GM10248 (cell line): ENCODE results near the gene TIGAR.

Source experiments
- CTCF ChIA-PET: fragments of 300-600 bp; sonication (Branson Sonifier 250); formaldehyde crosslinking; extraction: SDS; loops from one replicate; lab custom pipeline; 2021; ENCODE audit warnings: antibody characterized with exemption; lab: Yijun Ruan, JAX
- POLR2A ChIA-PET: fragments of 350-650 bp; sonication (Branson Sonifier 250); formaldehyde crosslinking; extraction: SDS; loops from one replicate; lab custom pipeline; 2020; ENCODE audit warnings: antibody characterized with exemption; lab: Yijun Ruan, JAX
- DNase-seq: peaks from one replicate; pipeline ENCODE4 v3.0.0; 2012; ENCODE audit errors: extremely low spot score
- CTCF ChIP-seq: IDR thresholded peaks from 2 replicates; pipeline ENCODE4 v1.5.1; 2012; ENCODE audit warnings: mild to moderate bottlenecking, low read depth; ENCODE audit errors: extremely low read depth, missing control alignments, control extremely low read depth

TIGAR gene

GRCh38 chr12:4282103-4282891 is 38.7 kb upstream of the TIGAR start:
- no peak for TF ChIP-seq CTCF
- ChIA-PET CTCF (interaction anchor here (0.7 to 6.5 kb wide), 4 partner anchors 13 to 396 kb away, joined by 3 to 128 read pairs (median 6); no protein-coding TSS in a partner anchor), POLR2A (interaction anchor here (1.0 kb wide), 1 partner anchor 10 kb away, joined by 7 read pairs; no protein-coding TSS in a partner anchor)

GRCh38 chr12:4282892-4283511 is 38.0 kb upstream of the TIGAR start:
- ChIA-PET CTCF (interaction anchor here (0.7 to 2.8 kb wide), 6 partner anchors 9 to 397 kb away, joined by 3 to 7 read pairs (median 4); no protein-coding TSS in a partner anchor), POLR2A (no interaction called here)
- no peak for DNase-seq
- TF ChIP-seq CTCF = no peak

More at GRCh38 chr12:4282103-4282891, 38.7 kb upstream of the TIGAR start:
- DNase-seq = no peak

GRCh38 chr12:4283512-4284255 is 37.3 kb upstream of the TIGAR start:
- no peak for DNase-seq
- TF ChIP-seq CTCF = no peak
- CTCF ChIA-PET = interaction anchor here (0.8 to 8.9 kb wide), 6 partner anchors 6 to 984 kb away, joined by 3 to 63 read pairs (median 5); no protein-coding TSS in a partner anchor
- POLR2A ChIA-PET = interaction anchor here (0.7 kb wide), 1 partner anchor 26 kb away, joined by 4 read pairs; no protein-coding TSS in a partner anchor

- ChIA-PET POLR2A (interaction anchor here (0.6 to 0.7 kb wide), 4 partner anchors 25 to 411 kb away, joined by 3 to 4 read pairs (median 3); partner anchors contain the start of gene PARP11), CTCF (interaction anchor here (1.0 to 8.9 kb wide), 5 partner anchors 7 to 984 kb away, joined by 3 to 63 read pairs (median 4); no protein-coding TSS in a partner anchor)
- DNase-seq = no peak
- TF ChIP-seq CTCF = no peak
Observed at GRCh38 chr12:4284306-4284705, 36.7 kb upstream of the TIGAR start.

- ChIA-PET POLR2A (interaction anchor here (0.7 kb wide), 2 partner anchors 175 to 412 kb away, joined by 3 read pairs; partner anchors contain the start of gene PARP11), CTCF (interaction anchor here (1.3 to 8.9 kb wide), 3 partner anchors 8 to 289 kb away, joined by 4 to 63 read pairs (median 7); no protein-coding TSS in a partner anchor)
- no peak for DNase-seq
- TF ChIP-seq CTCF = no peak
Observed at GRCh38 chr12:4285070-4285469, 35.9 kb upstream of the TIGAR start.
